Erythroblast (primary cell): ENCODE results near the gene ORM1.

ENCODE experiments used
- GATA1 ChIP-seq: IDR thresholded peaks from 2 replicates; pipeline ENCODE4 v1.6.1; 2011; ENCODE audit warnings: low read depth, mild to moderate bottlenecking, control low read depth, low read length, moderate library complexity
- POLR2A ChIP-seq: IDR thresholded peaks from 2 replicates; pipeline ENCODE4 v1.6.1; 2011; ENCODE audit warnings: mild to moderate bottlenecking, low read length

DNA sequence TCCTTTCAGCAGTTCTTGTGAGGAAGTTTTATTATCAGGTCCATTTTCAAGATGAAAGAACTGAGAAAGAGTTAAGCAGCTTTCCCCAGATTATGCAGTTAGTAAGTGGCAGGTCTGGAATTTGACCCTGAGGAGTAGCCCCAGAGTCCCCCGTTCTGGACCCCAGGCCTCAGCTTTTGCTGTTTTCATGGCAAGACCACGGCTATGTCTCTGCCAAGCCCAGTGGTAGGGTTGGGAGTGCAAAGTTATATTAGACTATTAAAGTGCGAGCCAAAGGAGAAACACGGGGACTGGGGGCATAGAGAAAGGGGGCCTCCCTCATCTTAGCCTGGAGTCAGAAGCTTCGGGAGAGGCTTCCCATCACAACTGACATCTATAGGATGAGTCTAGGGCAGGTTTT is 19.3 kb upstream of the ORM1 start:
- no peak for TF ChIP-seq POLR2A
- no peak for TF ChIP-seq GATA1
